Right kidney (tissue), 1 donor: Measurements from ENCODE around the gene CHCT1.

Experiments
- DNase-seq: peaks from one replicate; pipeline ENCODE4 v3.0.0-alpha.2; 2016

The CHCT1 gene

DNA sequence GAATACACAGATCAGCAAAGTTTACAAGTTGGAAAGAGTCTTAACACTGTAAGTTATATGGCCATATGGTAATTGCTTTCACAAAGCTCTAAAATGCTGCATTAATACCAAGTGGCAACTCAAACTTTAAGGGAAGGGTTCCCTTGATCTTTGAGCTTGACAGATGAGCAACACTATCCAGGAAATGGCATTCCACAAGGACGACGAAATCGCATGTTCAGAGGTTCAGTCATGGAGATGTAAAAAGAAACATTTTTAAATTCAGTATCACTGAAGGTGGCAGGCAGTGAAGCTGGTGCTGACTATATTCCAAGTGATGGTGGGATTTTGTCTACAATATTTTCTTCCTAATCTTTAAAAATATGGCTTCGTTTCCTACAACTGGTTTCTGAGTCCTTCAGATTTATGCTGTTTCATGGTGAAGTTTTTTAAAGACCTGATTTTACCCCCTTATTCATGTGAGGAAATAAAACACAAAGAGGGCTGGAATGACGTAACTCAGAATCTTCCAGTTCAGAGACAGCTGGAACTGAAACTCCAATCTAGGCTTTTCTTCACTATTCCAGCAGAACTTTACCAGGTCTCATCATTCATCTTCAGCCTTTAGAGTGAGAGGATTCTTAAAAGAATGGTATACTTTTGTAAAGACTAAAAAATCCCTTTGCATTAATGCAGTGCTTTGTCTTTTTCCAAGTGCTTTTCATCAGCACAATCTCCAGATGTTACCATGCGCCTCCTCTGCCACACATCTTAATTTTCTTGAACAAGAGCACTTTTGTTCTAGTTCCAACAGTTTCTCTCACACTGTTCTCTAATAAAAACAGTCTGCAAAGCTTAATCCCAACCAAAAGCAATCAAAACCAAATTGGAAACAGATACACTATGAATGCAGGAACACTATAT is 20.2 kb downstream of the CHCT1 start:
- DNase-seq = no peak

DNA sequence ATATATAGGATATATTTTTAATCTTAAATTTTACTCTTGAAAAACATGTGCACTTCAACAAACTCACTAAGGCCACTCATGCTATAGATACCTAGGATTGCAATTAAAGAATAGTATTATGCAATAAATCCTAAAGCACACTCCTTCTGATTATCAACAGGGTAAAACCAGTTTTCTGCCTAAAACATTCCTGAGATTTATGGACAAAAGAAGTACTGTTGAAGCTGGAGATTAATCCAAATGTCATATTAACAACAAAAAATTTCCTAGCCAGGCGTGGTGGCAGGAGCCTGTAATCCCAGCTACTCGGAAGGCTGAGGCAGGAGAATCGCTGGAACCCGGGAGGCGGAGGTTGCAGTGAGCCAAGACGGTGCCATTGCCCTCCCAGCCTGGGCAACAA is 21.4 kb downstream of the CHCT1 start:
- DNase-seq = no peak

DNA sequence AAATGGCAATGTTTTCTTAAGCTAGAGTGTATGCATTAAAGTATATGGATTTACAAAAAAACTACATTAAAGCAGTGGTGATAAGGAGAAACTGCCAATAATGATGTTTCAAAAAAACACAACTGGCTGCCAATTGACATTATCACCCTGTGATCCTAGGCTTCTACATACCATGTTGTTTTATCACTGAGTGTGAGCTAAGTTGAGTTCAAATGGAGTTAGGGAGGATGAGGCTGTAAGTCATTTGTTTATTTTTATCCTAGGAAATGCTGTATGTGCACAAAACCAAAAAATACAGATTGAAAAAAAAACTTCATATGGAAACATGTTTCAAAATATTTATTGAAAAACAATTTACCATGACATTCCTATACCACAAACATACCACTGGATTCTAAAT is 22.9 kb downstream of the CHCT1 start:
- no peak for DNase-seq

DNA sequence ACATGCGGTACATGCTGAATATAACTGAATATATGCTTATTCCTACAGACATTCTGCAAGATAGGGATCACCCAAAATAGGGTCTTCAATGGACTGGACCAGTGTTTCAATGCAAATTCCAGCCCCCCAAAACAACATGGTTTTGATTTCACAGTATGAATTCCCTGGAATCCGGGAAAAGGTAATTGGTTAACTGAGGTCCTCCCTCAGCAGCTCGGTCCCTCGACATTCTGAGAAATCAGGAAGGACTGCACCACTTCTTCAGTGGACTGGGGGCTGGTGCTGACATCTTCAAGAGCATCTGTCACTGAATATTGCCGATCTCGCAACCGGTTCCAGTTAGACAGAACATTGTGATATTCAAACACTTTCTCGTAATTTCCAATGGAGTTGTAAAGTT is 25.1 kb downstream of the CHCT1 start:
- no peak for DNase-seq

DNA sequence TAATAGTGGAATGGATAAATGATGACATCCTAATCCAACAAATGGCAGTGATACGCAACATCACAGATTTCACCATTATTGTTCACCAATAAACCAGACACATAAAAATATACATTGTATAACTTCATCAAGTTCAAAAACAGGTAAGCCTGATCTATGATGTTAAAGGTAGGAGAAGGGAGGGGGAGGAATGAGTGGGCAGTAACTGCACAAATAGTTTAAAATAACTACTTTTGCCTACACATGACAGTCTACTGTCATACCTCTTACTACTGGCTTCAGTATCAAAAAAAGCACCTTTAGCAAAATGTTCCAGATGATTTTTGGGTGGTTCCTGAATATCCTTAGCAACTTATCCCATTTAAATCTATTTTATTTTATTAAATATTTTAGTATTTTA is 28.8 kb downstream of the CHCT1 start:
- no peak for DNase-seq

DNA sequence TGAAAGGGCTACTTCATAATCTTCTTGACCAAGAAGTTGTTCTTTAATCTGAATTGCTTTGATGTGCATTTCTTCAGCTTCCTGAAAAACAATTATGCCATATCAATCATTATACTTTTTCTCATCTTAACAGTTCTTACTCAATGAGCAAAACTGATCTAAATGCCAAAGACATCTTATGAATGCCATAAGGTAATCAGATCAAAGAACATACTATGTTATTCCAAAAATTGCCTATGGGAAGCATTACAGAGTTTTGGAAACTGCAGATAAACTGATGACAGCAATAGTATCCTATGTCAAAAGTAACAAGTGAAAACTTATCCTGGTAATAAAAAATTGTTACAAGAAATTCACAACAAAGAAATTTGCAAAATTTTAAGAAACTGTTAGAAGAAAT is 29.7 kb downstream of the CHCT1 start:
- DNase-seq = no peak

DNA sequence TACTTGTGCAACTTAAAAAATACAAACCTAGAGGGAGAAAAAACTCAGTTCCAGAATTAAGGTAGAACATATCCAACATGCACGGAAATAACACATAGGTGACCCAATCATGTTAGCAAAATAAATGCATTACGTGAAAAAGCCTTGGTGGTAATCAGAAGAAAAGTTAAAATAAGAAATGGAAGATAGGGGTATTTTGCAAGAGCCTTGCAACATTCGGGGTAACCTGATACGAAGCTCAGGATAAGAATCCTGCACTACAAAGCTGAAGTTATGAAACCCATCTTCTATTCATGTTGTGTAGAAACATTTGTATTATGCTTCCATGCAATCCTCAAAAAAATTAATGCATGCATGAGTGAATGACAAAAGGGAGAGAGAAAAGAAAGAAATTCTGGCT is 33.1 kb downstream of the CHCT1 start:
- DNase-seq = no peak

DNA sequence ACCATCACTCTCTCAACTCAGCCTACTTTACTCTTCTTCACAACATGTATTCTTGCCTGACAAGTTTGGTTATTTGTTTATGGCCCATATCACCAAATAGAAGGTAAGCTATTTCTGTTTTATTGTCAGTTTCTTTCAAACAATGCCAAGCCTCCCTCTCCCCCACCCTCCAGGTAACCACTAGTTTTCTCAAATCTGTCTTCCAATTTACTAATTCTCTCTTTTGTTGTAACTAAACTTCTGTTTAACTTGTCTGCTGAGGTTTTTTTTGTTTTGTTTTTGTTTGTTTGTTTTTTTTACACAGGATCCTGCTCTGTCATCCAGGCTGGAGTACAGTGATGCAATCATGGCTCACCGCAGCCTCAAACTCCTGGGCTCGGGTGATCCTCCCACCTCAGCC is 34.9 kb downstream of the CHCT1 start:
- no peak for DNase-seq

DNA sequence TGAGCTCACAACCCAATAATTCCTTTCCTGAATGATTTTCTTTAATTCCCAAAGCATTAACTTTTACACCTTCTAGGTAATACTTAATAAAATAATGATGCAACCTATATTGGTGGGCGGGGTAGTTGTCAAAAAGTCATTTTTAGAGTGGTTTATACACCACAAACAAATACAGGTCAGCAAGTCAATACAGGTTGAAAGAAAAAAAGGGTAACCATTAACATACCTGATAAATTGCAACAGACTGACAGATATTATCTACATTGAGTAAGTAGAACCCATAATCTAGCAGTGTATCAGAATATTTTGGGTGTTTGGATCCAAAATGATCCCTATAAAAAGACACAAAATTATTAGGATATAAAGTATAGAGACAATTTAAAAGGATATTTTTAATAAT is 39.3 kb downstream of the CHCT1 start:
- no peak for DNase-seq

DNA sequence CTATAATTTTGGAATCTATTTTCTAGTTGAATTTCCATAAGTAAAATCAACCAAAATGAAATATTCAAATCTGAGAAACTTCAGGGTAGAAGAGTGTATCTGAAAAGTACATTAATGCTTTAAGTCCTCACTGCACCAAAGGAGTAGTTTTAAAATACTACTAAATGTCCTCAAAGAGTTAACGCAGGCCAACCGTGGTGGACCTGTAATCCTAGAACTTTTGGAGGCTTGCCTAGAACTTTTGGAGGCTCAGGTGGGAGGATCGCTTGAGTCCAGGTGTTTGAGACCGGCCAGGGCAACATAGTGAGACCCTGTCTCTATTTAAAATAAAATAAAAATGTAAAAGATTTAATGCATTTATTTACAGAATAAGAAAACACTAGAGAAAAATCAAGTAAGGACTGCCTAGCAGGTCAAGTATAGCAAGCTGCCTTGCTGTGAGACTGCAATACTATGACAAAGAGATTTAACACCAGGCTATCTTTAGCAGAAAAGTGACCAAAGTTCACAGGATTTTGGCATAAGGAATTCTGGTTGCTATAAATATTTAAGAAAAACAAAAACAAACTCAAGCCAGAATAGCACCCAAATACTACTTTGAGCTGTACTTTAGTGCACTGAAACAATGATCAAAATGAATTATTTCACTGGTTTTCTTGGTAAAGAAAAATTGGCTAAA is 41.0 kb downstream of the CHCT1 start:
- no peak for DNase-seq

DNA sequence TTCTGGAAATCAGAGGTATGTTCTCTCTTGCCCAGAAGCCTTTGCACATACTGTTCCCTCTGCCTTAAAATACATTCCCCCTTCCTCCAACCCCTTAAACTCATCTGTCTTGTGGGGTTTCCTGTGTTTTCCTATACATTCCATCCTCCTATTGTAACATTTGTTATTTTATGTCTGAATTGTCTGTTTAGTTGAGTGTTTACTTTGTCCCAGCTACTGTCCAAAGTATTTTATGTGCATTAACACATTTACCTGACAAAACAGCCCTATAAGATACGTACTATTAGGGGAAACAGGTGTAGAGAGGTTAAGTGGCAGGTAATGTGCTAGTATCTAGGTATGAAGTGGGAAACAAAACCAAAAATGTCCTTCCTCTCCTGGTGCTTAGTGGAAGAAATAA is 42.1 kb downstream of the CHCT1 start:
- no peak for DNase-seq

DNA sequence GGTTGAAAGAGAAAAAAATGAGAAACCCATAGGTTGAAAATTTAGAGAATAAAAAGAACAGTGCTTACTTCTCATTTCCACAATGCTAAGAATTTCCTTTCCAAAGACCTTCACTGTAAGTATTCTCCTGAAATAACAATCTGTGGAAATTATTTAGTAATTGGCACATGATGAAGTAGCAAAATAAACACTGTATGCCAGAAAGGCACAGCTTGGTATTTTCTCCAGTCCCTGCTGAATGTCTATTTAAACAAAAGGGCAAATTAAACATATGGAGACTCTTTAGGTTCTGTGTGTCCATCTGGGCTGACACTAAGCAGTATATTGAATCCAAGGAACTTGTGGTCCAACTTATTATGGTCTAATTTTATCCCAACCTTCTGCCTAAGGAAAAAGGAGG is 46.1 kb downstream of the CHCT1 start:
- no peak for DNase-seq

DNA sequence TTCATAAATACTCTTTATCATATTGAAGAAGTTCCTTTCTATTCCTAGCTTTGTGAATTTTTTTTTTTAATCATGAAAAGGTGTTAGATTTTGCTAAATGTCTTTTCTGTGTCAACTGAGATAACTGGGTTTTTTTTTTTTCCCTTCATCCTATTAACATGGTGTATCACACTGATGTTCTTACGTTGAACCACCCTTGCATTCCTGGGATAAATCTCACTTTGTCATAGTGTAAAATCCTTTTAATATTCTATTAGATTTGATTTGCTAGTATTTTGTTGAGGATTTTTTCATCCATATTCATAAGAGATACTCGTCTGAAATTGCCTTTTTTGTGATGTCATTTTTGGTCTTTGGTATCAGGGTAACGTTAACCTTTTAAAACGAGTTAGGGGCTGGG is 49.2 kb downstream of the CHCT1 start:
- DNase-seq = no peak

DNA sequence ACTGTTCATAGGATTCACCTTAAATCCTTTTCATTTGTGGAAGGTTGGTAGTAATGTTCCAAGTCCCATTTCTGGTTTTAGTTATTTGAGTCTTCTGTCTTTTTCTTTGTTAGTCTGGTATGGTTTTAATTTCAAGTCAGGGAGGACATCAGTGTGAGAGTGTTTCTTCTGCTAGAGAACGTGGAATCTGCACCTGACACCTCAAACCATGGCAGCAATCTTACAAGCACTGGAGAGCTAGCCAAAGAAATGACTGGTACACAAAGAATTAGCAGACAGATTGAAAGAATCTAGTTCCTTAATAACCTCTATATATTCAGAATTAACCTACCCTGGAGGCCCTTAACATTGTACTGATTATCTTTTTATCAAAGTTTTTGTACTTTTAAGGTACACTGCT is 50.2 kb downstream of the CHCT1 start:
- no peak for DNase-seq

DNA sequence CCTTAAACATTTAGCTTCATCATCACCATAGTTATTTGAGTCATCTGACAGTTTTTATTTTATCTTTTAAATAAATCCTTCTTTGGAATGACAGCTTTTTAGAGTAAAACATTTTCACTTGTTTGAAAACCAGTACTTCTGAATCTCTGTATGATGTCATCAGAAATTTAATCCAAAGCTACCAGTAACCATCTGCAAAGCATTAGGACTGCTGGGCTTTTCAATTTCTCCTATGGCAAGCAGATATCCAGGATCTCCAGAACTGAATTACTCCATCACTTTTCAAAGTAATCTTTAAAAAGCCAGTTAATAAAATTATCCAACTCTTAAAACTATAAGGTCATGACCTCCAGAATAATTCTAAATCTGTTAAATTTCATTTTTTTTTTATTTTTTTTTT is 51.5 kb downstream of the CHCT1 start:
- DNase-seq = no peak
